Measurements from ENCODE around the gene SLC35B1. TPM values are rescaled to one million over a fixed set of nuclear protein-coding genes. Genes with fewer than 3 reads are reported as not detected.
"Not testable (repeated sequence)": the region's sequence is repeated elsewhere in the genome, so short reads cannot be mapped to it uniquely, and the experiment has no call there.

The SLC35B1 gene
- total RNA-seq, 1 donor from 2014 or later, result 53.4 TPM

GRCh38 chr17:49730078-49730784 lies 22.5 kb upstream of the SLC35B1 start:
- peaks cover 70% of the 10 kb centered on the region for H3K4me1 ChIP-seq
- TF ChIP-seq CTCF (IDR thresholded peaks at IDR 0.05; ENCODE audit: borderline replicate concordance), result no peak
- H3K9me3 ChIP-seq (replicated peaks), result no peaks in the 10 kb centered on the region
- H3K27ac ChIP-seq (replicated peaks), result peak overlapping the region; percentile 87
- no peak overlapping the region for H3K4me3 ChIP-seq
- peaks cover 6% of the 10 kb centered on the region for H3K36me3 ChIP-seq
- DNase-seq, result peak; percentile 87
- intact Hi-C loops (cut with micrococcal nuclease), result no loop called here
- H3K27me3 ChIP-seq (ENCODE audit: low read depth), result no peaks in the 10 kb centered on the region

- Histone ChIP-seq H3K4me3 (no peak overlapping the region), H3K9me3 (replicated peaks) (no peaks in the 10 kb centered on the region), H3K27ac (replicated peaks) (peak overlapping the region; percentile 87), H3K4me1 (peaks cover 82% of the 10 kb centered on the region), H3K36me3 (peaks cover 6% of the 10 kb centered on the region), H3K27me3 (ENCODE audit: low read depth) (no peaks in the 10 kb centered on the region)
- intact Hi-C loops (cut with micrococcal nuclease), result no loop called here
- no peak for TF ChIP-seq CTCF (IDR thresholded peaks at IDR 0.05; ENCODE audit: borderline replicate concordance)
- DNase-seq, result no peak
Measured at GRCh38 chr17:49729069-49729468, 21.3 kb upstream of the SLC35B1 start.

GRCh38 chr17:49728425-49728824 lies 20.7 kb upstream of the SLC35B1 start:
- H3K36me3 ChIP-seq, result peaks cover 6% of the 10 kb centered on the region
- intact Hi-C loops (cut with micrococcal nuclease), result no loop called here
- peak overlapping the region; percentile 87 for H3K27ac ChIP-seq (replicated peaks)
- H3K4me1 ChIP-seq, result peaks cover 87% of the 10 kb centered on the region
- no peak overlapping the region for H3K4me3 ChIP-seq
- TF ChIP-seq CTCF (IDR thresholded peaks at IDR 0.05; ENCODE audit: borderline replicate concordance), result no peak
- no peak for DNase-seq
- no peaks in the 10 kb centered on the region for H3K9me3 ChIP-seq (replicated peaks)
- H3K27me3 ChIP-seq (ENCODE audit: low read depth), result no peaks in the 10 kb centered on the region

- DNase-seq, result no peak
- Histone ChIP-seq H3K4me3 (no peak overlapping the region), H3K9me3 (replicated peaks) (no peaks in the 10 kb centered on the region), H3K36me3 (peaks cover 6% of the 10 kb centered on the region), H3K27me3 (ENCODE audit: low read depth) (no peaks in the 10 kb centered on the region), H3K27ac (replicated peaks) (peak overlapping the region; percentile 87), H3K4me1 (peaks cover 87% of the 10 kb centered on the region)
- TF ChIP-seq CTCF (IDR thresholded peaks at IDR 0.05; ENCODE audit: borderline replicate concordance), result no peak
- intact Hi-C loops (cut with micrococcal nuclease), result no loop called here
Measured at GRCh38 chr17:49727380-49727779, 19.6 kb upstream of the SLC35B1 start.

- H3K4me1 ChIP-seq, result peaks cover 83% of the 10 kb centered on the region
- no peak for TF ChIP-seq CTCF (IDR thresholded peaks at IDR 0.05; ENCODE audit: borderline replicate concordance)
- H3K36me3 ChIP-seq, result peaks cover 12% of the 10 kb centered on the region
- no peak for DNase-seq
- intact Hi-C loops (cut with micrococcal nuclease), result no loop called here
- H3K27ac ChIP-seq (replicated peaks), result peak overlapping the region; percentile 84
- no peaks in the 10 kb centered on the region for H3K9me3 ChIP-seq (replicated peaks)
- H3K27me3 ChIP-seq (ENCODE audit: low read depth), result no peaks in the 10 kb centered on the region
- no peak overlapping the region for H3K4me3 ChIP-seq
Measured at GRCh38 chr17:49725452-49726130, 17.8 kb upstream of the SLC35B1 start.

- DNase-seq; H3K27me3 ChIP-seq (ENCODE audit: low read depth); H3K9me3 ChIP-seq (replicated peaks); intact Hi-C loops (cut with micrococcal nuclease); H3K4me3 ChIP-seq: not testable (repeated sequence)
- peaks cover 23% of the 10 kb centered on the region for H3K36me3 ChIP-seq
- peak overlapping the region; percentile 84 for H3K27ac ChIP-seq (replicated peaks)
- peaks cover 77% of the 10 kb centered on the region for H3K4me1 ChIP-seq
Measured at GRCh38 chr17:49724552-49724951, 16.8 kb upstream of the SLC35B1 start.
